ENCODE data around the gene CRISP3.
"Not testable (repeated sequence)": the region's sequence is repeated elsewhere in the genome, so short reads cannot be mapped to it uniquely, and the experiment has no call there.

The CRISP3 gene, protein sequence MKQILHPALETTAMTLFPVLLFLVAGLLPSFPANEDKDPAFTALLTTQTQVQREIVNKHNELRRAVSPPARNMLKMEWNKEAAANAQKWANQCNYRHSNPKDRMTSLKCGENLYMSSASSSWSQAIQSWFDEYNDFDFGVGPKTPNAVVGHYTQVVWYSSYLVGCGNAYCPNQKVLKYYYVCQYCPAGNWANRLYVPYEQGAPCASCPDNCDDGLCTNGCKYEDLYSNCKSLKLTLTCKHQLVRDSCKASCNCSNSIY

DNA sequence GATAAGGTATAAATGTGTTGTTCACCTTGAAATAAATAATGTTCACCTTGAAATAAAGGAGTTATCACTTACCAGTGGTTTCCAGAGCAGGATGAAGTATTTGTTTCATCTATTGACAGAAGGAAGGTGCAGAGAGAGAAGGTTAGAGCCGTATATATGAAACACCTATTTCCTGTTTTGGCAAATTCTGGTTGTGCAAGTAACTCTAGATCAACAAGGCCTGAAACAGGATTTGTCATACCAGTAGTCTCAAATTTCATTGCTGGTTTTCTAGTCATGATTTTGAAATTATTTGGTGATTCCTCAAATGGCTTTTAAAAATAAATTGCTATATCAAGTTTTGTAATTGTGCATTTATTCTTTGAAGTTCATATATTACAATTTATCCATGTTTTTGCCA is at the start of gene CRISP3:
Gene CRISP3 (minus strand): TSS at position 130 of the 400 bp plus-strand sequence. CDS start 21 bp downstream, at position 109.
- no peak for DNase-seq (ENCODE audit: low spot score)

DNA sequence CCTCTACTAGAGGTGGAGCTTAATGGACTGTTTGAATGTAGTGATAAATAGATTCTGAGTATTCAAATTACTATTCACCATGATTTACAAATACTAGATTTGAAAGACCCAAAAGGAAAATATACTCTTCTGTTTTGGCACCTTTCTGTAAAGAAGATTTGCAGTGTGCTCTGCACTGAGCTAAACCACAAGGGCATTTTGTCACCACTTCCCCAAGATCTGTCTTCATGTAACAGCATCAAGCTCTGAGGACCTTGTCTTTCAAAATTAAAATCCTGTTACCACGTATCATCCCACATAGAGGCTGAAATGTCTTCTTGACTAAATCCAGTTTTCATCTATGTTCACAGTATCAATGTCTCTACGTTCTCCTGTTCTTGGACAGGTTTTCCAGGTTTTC is 46.2 kb upstream of the CRISP3 start:
- DNase-seq (ENCODE audit: low spot score) = no peak

DNA sequence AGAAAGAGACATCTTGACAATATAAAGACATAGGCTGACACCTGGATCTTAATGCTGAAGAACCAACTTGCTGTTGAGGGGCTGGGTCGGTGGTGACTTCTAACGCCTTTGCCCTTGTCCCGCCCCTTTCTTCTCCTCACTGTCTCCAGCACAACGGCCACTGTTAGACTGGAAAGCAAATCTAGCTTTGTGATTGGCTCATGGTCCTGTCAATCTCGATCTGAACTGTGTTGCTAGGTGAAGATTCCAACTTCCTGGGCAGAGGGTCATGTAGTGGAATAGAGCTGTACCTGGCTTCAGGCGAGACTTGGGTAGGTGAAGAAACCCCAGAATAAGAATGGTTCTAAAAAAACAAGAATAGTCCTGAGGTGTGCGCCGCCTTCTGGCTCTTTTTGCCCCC is 43.0 kb upstream of the CRISP3 start, which contains the start of gene PGK2:
Gene PGK2 (minus strand): TSS at position 110 of the 400 bp plus-strand sequence. CDS start 98 bp downstream, at position 12.
- no peak for DNase-seq (ENCODE audit: low spot score)

DNA sequence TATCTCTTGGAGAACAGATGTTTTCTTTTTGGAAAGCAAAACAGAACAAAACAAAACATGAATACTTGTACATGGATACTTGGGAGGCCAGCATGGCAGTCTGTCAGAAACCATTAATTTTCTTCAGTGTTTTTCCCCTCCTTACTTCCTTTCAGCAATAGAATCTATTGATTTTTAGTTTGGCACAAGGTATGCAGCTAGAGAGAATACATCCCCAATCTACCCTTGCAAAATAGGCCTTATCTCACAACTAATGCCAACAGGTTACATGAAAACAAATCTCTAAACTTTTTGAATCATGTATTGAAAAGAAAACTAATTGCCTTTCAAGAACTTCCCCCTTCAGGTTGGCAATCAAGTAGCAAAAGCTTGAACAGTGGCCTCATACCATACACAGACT is 40.1 kb upstream of the CRISP3 start:
- DNase-seq (ENCODE audit: low spot score) = no peak

DNA sequence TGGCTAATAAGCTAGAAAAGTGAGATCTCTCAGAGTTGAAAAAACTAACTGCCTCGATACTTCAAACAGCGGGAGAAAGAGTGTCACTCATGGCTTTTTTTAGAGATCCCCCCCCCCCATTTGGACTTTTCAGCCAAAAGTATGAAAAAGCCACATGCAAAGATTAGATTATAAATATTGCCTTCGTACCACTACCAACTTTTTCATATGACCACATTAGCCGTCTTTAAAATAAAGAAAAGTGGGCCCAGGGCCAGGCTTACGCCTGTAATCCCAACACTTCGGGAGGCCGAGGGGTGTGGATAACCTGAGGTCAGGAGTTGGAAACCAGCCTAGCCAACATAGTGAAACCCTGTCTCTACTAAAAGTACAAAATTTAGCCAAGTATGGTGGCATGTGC is 38.5 kb upstream of the CRISP3 start:
- DNase-seq (ENCODE audit: low spot score) = no peak

DNA sequence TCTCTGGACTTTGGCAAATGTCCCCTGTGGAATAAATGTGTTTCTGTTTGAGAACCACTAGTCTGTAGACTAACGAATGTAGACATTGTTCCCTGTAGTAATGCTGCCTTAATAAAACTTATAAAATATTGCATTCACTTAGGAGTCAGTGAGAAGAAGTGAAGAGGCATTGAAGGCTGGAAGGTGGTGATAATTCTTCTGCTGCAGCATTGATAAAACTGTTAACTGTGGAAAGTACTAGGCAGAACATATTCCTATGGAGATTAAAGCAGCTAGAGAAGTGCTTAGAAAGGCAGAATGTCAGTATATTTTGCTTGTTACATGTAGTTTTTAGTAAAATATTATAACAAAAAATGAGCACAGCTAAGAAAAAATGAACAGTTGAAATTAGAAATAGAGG is 38.1 kb upstream of the CRISP3 start:
- no peak for DNase-seq (ENCODE audit: low spot score)

DNA sequence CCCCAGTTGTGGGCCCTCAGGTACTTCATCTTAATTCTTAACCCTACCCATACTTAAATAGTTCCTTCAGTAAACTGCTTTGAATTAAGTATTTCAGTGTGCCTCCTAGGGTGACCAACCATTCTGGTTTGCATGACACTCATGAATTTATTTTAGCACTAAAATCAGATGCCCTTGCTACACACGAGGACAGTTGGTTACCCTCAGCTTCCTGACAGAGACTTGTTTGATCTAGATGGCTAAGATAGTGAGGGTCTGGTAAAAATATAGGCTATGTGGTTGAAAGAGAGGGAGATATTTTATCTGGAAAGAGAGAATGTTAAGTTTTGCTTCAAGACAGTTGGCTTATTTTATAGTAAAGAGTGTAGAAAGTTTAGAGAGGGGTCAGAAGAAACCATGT is 32.3 kb upstream of the CRISP3 start:
- no peak for DNase-seq (ENCODE audit: low spot score)

DNA sequence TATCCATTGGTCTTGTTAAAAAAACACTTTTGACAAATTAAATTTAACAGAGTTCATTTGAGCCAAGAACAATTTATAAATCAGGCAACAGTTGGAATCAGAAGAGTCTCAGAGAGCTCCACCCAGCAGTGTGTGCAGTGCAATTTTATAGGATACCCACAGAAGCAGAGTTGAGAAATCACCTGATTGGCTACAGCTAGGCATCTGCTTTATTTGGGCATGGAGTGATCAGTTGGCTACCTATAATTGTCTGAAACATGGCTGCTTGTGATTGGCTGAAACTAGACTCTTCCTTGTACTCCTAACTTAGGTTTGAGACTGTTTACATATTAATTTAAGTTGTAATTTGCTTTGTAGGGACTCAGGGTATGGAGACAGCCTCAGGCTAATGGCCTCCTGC is 30.9 kb upstream of the CRISP3 start:
- no peak for DNase-seq (ENCODE audit: low spot score)

DNA sequence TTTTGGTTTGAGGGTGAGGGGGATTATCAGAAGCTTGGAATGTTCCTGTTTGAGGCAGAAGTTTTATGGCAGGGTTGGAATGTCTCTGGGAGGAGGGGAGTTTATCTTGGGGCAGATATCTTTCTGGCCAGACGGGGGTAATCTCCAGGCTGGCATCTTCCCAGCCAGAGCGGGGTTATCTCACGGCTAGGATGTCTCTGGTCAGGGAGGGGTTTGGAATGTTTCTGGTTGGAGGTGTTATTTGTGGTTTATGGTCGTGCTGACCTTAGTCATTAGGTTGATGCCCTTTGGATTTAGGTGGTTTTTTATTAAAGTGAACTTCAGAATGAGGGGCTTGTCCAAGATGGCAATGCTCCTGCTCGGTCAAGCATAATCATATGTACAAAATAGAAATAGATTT is 28.1 kb upstream of the CRISP3 start:
- no peak for DNase-seq (ENCODE audit: low spot score)

DNA sequence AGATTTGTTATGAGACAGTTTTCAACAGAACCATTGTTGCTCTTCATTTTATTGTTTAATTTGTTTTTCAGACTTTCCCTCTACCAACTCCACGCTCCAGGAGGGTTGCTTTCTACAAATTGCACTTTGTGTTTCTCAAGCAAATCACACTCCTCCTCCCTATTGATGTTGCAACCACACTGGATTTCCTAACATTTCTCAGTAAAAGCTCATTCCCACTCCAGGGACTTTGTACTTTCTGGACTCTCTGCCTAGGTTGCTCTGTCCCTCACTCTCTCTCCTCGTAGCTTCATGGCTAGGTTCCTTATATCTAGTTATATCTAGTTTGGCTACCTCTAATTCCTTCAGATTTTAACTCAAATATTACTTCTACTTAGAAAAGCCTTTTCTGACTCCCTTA is 22.6 kb upstream of the CRISP3 start:
- DNase-seq (ENCODE audit: low spot score) = no peak

DNA sequence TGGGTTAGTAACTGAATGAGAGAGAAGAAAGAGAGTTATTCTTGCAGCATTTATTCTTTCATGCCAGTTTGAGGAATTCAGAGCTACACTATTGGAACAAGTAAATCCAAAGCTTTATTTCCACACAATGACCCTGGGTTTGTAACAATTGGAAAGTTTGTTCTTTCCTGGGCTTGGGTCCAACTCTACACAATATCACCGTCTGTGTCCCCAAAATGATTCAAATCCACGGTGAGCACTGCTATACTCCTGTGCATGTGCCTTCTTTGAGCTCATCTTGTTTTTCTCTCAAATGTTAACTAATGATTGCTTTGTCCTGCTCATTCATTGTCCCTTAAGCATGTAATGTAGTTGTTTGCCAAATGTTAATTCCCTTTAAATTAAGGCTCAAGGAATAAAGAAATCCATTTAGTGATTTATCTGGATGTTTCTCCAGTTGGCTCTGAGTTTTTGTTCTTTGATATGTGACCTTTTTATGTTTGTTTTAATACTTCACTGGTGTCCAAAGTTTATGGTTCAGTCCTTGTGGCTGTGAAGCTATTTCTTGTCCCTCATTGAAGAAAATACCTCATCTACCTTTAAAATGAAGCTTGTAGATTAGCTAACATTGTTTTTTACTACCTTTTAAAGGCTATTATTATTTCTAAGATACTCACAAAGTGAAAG is 20.5 kb upstream of the CRISP3 start:
- DNase-seq (ENCODE audit: low spot score) = no peak

DNA sequence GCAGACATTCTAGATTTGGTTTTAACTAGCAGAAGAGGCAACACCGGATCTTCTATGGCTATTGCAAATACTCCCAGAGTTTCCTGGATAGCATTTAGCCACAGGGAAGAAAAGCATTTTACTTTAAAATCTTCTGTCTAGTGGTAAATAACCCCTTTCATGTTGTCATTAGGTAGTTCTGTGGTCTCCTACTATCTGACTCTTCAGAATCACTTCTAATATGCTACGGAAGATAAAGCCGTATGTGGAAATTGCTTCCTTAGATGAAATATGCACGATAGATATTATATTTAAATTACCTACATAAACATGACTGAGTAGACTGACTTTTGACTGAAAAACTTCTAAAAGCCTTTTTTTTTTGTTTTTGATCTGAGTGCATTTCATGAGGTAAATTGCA is 759 bp downstream of the CRISP3 start:
- no peak for DNase-seq (ENCODE audit: low spot score)

DNA sequence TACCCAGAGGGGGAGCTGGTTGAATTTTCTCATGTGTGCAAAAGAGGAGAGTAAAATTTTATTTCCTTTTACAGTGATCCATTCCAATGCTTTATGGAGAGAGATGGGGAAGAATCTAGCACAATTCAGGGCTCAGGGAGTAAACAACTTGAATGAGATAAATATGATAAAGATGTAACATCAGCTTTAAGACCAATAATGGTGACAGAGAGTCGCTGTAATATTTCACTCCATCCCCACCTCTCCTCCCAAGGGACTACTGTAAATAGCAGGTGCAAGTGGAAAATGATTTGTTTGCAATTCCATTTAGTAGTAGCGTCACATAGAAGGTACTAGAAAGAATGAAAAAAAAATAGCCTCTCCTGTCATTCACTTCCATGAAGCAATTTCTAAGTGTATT is 4.8 kb downstream of the CRISP3 start:
- no peak for DNase-seq (ENCODE audit: low spot score)

DNA sequence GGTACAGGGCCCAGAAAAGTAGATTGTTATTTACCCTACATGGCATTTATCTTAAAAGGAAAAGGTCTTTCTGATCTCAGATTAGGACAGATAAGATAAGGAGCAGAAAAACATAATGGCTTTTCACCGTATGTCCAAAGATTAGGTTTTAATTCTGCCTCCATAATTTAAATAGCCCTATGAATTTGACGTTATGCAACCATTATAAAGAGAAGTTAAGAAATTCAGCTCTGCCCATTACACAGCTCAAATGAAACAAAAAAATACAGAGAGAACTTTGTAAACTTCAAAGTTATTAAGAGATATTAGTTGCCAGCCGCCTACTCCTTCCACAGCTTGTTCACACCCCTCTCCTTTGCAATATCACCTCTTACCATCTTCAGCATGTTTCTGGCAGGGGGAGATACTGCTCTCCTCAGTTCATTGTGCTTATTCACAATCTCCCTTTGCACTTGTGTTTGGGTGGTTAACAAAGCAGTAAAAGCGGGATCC is 8.1 kb downstream of the CRISP3 start:
- no peak for DNase-seq (ENCODE audit: low spot score)

DNA sequence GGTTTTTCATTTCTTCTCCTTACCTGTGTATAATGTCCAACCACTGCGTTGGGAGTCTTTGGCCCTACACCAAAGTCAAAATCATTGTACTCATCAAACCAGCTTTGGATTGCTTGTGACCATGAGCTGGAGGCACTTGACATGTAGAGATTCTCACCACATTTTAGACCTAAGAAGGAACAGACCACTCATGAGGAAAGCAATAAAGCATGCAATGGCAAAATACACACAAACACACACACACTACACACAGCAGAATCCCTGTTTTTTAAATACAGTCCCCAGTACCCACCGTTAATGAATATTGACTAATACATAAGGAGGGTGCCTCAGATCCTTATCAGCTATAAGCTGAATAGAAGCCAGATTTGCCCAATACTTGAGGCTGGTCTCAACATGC is 10.5 kb downstream of the CRISP3 start:
- no peak for DNase-seq (ENCODE audit: low spot score)

DNA sequence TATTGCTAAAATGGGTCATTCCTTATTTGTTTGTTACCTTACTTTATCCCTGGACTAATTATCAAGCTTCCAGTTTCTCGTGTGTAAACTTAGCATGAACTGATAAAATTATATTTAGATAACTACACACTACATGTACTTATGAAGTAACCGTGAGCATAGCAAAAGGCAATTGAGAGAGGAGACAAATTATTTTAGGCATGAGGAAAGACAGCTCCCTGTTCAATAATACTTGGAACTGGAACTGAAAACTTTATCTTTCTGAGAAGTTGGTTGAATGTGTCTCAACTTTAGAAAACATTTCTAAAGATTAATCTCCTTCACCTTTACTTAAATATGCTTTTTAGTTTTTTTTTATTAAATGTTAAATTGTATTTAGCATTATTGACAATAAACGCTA is 11.4 kb downstream of the CRISP3 start:
- DNase-seq (ENCODE audit: low spot score) = no peak

DNA sequence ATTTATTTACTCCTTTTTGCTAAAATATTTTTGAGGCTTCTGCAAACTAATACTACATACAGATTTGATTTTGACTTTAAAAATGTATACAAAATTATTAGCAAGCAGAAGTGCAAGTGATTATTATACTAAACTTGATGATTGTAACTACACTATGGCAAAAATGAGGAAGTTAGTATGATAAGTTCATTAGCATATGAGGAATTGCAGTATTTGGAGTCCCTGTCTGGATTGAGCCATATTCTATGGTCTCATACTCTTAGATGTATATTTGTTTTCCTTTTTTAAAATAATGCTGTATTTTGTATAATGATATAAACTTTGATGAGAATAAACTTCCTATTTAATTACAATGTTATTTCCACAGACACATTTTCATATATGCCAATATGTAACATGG is 13.9 kb downstream of the CRISP3 start:
- no peak for DNase-seq (ENCODE audit: low spot score)

DNA sequence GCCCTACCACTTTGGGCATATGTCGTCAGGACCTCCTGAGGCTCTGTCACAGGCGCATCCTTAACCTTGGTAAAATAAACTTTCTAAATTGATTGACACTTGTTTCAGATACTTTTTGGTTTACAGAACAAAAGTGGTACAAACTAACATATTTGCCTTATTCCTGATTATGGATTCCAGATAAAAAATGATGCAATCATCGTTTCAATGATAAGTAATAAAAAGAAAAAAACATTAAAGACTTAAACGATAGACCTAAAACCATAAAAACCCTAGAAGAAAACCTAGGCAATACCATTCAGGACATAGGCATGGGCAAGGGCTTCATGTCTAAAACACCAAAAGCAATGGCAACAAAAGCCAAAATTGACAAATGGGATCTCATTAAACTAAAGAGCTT is 20.3 kb downstream of the CRISP3 start:
- DNase-seq (ENCODE audit: low spot score) = not testable (repeated sequence)

DNA sequence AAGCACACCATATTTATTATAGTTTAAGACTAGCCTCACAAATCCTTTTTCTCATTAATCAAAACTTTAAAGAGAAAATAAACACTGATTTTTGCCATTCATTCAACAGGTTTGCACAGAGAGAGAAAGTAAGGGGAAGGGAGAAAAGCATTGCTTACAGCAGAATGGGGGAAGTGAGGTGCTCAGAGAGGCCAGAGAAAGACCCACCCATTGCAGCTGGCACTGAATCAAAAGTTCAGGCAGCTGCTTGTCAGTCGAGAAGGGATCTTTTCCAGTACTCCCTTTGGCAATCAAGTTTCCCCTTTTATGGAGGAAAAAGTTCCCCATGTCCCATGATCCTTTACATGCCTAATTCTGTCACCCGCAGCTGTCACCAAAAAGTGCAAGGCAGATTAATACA is 22.9 kb downstream of the CRISP3 start:
- DNase-seq (ENCODE audit: low spot score) = no peak

DNA sequence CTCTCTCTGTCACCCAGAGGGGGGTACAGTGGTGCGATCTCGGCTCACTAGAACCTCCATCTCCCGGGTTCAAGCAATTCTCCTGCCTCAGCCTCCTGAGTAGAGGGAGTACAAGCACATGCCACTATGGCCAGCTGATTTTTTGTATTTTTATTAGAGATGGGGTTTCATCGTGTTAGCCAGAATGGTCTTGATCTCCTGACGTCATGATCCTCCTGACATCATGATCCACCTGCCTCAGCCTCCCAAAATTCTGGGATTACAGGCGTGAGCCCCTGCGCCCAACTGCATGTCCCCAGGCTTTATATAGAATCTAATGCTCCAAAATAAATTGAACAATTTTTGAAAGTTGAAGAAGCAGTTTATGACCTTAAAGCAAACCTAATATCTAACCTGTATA is 23.8 kb downstream of the CRISP3 start:
- DNase-seq (ENCODE audit: low spot score) = no peak

DNA sequence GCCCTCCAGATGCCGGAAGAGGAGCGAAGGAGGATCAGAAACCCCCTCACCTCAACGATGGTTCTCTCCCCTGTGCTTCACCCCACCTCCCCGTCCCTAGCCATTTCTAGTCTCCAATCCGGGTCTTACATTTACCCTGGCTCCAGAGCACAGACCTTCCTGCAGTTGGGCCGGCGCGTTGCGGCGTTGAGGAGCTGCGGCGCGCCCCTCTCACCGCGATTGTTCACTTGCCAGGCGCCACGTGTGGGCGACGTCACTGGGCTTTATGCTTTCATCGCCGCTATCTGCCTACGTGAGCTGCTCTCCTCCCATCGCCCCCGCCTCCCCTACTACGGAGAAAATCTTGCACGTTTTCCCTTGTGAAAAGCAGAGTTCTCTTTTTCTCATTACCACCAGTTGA is 30.8 kb downstream of the CRISP3 start, which contains the start of gene CRISP2:
Gene CRISP2 (minus strand): TSS at position 198 of the 400 bp plus-strand sequence. CDS start 4,347 bp downstream, outside the sequence.
- no peak for DNase-seq (ENCODE audit: low spot score)

DNA sequence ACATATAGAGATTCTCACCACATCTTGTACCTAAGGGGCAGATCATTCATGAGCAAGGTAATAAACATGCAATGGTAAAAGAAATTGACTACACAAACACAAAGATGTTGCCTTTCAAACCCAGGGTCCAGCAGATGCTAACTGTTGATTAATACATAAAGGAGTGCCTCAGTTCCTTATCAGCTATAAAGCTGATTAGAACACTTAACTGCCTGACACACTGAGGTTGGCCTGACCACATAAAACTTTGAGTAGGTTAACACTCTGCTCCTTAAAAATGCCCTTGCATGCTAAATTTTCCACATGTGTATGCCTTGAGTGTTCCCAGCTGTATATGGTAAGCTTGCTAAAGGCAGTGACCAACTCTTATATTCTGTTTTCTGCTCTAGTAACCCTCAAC is 45.7 kb downstream of the CRISP3 start:
- no peak for DNase-seq (ENCODE audit: low spot score)

DNA sequence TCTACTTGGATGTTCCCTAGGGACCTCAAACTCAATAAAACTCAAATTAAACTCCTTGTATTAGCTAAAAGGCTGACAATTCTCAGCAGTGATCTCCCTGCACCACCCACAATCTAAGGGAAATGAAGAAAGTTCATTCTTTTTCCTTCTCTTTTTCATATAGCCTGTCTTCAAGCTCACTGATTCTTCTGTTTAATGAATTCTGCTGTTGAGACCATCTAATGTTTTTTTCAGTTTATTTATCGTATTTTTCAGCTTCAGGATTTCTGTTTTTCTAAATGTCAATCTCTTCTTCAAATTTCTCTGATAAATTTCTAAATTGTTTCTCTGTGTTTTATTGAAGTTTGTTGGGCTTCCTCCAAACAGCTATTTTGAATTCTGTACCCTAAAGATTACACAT is 50.7 kb downstream of the CRISP3 start:
- DNase-seq (ENCODE audit: low spot score) = no peak

DNA sequence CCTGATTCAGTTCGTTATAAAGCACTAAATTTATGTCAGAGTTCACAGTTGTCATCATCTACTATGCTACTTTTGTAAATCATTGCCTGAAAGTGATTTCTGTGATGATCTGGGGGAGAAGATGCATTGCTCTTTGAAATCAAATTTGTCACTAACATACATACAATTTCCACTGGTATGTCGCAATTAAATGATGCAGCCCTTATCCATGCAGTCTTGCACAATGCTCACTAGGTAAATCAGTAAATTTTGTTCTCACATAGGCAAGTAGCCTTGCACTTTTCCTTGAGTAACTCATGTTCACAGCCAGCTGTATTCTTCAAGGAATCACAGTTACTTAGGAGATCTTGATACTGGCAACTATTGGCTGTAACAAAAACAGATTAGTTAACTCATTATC is 51.7 kb downstream of the CRISP3 start:
- no peak for DNase-seq (ENCODE audit: low spot score)

All from germinal center (tissue), 1 donor.